Activated T-cell treated with anti-CD3 and anti-CD28 coated beads, Interleukin-2, amount 50 U/mL, for 24 hours (primary cell): ENCODE results near the gene SLC26A1.
A peak's percentile ranks its signal among the peaks of the same experiment; 100 is the strongest.

ENCODE experiments used
- DNase-seq: peaks from one replicate; pipeline ENCODE4 v3.0.0-alpha.2; 2020
- H3K27ac Mint-ChIP-seq: 2 replicates; pipeline ENCODE4 v1.8.0; 2020; ENCODE audit warnings: mild to moderate bottlenecking, mixed read lengths
- H3K27me3 Mint-ChIP-seq: 2 replicates; pipeline ENCODE4 v1.8.0; 2020; ENCODE audit warnings: mixed read lengths
- H3K36me3 Mint-ChIP-seq: 2 replicates; pipeline ENCODE4 v1.8.0; 2020; ENCODE audit warnings: low read depth, mixed read lengths
- H3K4me1 Mint-ChIP-seq: 2 replicates; pipeline ENCODE4 v1.8.0; 2020; ENCODE audit warnings: low read depth, mixed read lengths
- H3K4me3 Mint-ChIP-seq: 2 replicates; pipeline ENCODE4 v1.8.0; 2020; ENCODE audit warnings: mild to moderate bottlenecking, moderate library complexity, mixed read lengths
- H3K9me3 Mint-ChIP-seq: 2 replicates; pipeline ENCODE4 v1.8.0; 2020; ENCODE audit warnings: mixed read lengths

The SLC26A1 gene

DNA sequence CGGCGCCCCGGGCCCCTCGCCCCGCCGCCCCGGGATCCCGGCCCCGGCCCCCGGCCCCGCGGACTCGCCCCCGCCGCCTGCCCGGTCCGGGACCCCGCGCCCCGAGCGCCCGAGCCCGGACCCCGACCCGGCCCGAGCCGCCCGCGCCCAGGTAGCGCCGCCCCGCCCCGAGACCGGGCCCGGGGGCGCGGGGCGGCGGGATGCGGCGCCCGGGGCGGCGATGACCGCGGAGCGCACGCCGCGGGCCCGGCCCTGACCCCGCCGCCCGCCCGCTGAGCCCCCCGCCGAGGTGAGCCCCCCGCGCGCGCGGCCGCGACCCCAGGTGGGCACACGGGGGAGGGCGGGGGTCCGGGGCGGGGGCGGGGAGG, 18.4 kb upstream of the SLC26A1 start:
- no peak for DNase-seq
- Mint-ChIP-seq H3K36me3 (peaks cover 7% of the 10 kb centered on the region), H3K4me1 (peaks cover 13% of the 10 kb centered on the region), H3K27ac (no peak overlapping the region), H3K27me3 (peaks cover 28% of the 10 kb centered on the region), H3K4me3 (no peak overlapping the region), H3K9me3 (no peaks in the 10 kb centered on the region)

DNA sequence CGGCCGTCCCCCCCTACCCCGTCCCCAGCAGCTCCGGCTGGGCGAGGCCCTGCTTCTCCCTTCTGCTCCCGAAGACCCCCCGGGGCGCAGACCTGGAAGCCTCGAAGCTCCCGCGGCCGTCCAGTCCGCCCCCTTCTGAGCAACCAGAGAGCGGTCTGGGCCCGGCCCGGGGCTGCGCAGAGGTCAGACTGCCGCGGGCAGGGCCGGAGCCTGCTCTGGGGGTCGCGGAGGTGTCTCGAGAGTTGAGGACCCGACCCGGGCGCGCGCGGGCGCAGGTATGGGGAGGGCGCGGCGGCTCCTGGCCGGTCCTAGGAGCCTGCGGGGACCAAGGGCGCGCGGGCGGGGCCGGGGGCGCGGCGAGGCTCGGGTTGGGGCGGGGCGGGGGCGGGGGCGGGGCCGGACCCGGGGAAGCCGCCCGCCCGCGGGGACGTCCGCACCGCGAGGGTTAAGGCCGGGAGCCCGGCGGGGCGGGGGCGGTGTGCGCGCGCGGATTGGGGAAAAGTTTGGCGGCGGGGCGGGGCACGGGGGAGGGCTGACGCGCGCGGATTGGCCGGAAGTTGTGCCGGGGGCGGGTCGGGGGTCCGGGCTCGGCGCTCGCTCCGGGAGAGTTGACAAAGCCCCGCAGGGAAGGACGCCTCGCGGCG, 17.9 kb upstream of the SLC26A1 start, which contains the start of gene FGFRL1:
Gene FGFRL1, plus strand, starts transcription at position 605 of the 644 bp plus-strand sequence. CDS start 860 bp downstream, outside the sequence.
- Mint-ChIP-seq H3K27ac (peak within 1 kb of the TSS; percentile 88), H3K4me1 (peaks cover 13% of the 10 kb centered on the region), H3K36me3 (peaks cover 7% of the 10 kb centered on the region), H3K9me3 (no peaks in the 10 kb centered on the region), H3K27me3 (peaks cover 33% of the 10 kb centered on the region), H3K4me3 (peak within 1 kb of the TSS; percentile 70)
- DNase-seq: peak; percentile 92

- peak overlapping the region; percentile 70 for H3K4me3 Mint-ChIP-seq
- H3K36me3 Mint-ChIP-seq: peaks cover 7% of the 10 kb centered on the region
- peaks cover 13% of the 10 kb centered on the region for H3K4me1 Mint-ChIP-seq
- no peaks in the 10 kb centered on the region for H3K9me3 Mint-ChIP-seq
- peaks cover 40% of the 10 kb centered on the region for H3K27me3 Mint-ChIP-seq
- H3K27ac Mint-ChIP-seq: peak overlapping the region; percentile 88
- DNase-seq: peak; percentile 81
Measured at GRCh38 chr4:1010395-1011021, 17.3 kb upstream of the SLC26A1 start.

GRCh38 chr4:1009542-1010394, 16.6 kb upstream of the SLC26A1 start:
- peak overlapping the region; percentile 74 for H3K4me3 Mint-ChIP-seq
- DNase-seq: peak; percentile 84
- H3K27ac Mint-ChIP-seq: peak overlapping the region; percentile 61
- H3K36me3 Mint-ChIP-seq: peaks cover 7% of the 10 kb centered on the region
- peaks cover 42% of the 10 kb centered on the region for H3K27me3 Mint-ChIP-seq
- H3K9me3 Mint-ChIP-seq: no peaks in the 10 kb centered on the region
- peaks cover 13% of the 10 kb centered on the region for H3K4me1 Mint-ChIP-seq

GRCh38 chr4:1008840-1009541, 15.8 kb upstream of the SLC26A1 start:
- Mint-ChIP-seq H3K4me3 (peak overlapping the region; percentile 66), H3K9me3 (no peaks in the 10 kb centered on the region), H3K27ac (no peak overlapping the region), H3K4me1 (peaks cover 13% of the 10 kb centered on the region), H3K27me3 (peaks cover 49% of the 10 kb centered on the region), H3K36me3 (peaks cover 5% of the 10 kb centered on the region)
- peak; percentile 64 for DNase-seq

DNA sequence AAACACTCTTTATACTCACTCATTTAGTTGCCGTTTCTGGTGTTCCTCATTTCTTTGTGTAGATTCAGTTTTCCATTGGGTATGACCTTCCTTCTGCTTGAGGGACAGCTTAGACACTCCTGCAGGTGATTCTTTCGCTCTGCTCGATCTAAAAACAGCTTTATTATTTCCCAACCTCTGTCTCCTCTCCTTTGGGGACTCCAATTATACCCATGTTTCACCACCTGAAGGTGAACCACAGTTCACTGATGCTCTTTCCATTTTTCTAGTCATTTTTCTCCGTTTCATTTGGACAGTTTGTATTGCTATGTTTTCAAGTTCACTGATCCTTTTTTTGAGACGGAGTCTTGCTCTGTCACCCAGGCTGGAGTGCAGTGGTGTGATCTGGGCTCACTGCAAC, 13.7 kb upstream of the SLC26A1 start:
- H3K27me3 Mint-ChIP-seq: peaks cover 61% of the 10 kb centered on the region
- H3K9me3 Mint-ChIP-seq: no peaks in the 10 kb centered on the region
- H3K4me1 Mint-ChIP-seq: peaks cover 14% of the 10 kb centered on the region
- no peak overlapping the region for H3K4me3 Mint-ChIP-seq
- no peaks in the 10 kb centered on the region for H3K36me3 Mint-ChIP-seq
- H3K27ac Mint-ChIP-seq: no peak overlapping the region
- no peak for DNase-seq

GRCh38 chr4:1004557-1005485, 11.6 kb upstream of the SLC26A1 start:
- Mint-ChIP-seq H3K4me3 (no peak overlapping the region), H3K27me3 (peaks cover 76% of the 10 kb centered on the region), H3K9me3 (no peaks in the 10 kb centered on the region), H3K36me3 (no peaks in the 10 kb centered on the region), H3K4me1 (peaks cover 7% of the 10 kb centered on the region), H3K27ac (no peak overlapping the region)
- no peak for DNase-seq

DNA sequence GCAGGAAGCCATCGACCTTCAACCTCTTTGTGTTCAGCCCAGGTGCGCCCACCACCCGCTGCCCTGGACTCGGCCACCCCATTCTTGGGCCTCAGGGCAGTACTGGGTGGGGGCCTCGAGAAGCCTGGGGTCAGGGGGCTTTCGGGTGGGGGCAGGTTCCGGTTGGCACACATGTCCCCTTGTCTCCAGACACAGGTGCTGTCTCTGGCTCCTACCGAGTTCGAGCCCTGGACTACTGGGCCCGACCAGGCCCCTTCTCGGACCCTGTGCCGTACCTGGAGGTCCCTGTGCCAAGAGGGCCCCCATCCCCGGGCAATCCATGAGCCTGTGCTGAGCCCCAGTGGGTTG, 10.8 kb upstream of the SLC26A1 start:
- H3K4me1 Mint-ChIP-seq: peaks cover 6% of the 10 kb centered on the region
- H3K27ac Mint-ChIP-seq: no peak overlapping the region
- no peak overlapping the region for H3K4me3 Mint-ChIP-seq
- peaks cover 79% of the 10 kb centered on the region for H3K27me3 Mint-ChIP-seq
- no peaks in the 10 kb centered on the region for H3K9me3 Mint-ChIP-seq
- DNase-seq: no peak
- H3K36me3 Mint-ChIP-seq: no peaks in the 10 kb centered on the region

GRCh38 chr4:1003271-1004070, 10.3 kb upstream of the SLC26A1 start:
- Mint-ChIP-seq H3K27me3 (peaks cover 79% of the 10 kb centered on the region), H3K36me3 (no peaks in the 10 kb centered on the region)

GRCh38 chr4:1002631-1003251, 9.5 kb upstream of the SLC26A1 start:
- peaks cover 8% of the 10 kb centered on the region for H3K4me1 Mint-ChIP-seq
- peaks cover 79% of the 10 kb centered on the region for H3K27me3 Mint-ChIP-seq
- H3K4me3 Mint-ChIP-seq: no peak overlapping the region
- no peak overlapping the region for H3K27ac Mint-ChIP-seq
- no peak for DNase-seq
- H3K9me3 Mint-ChIP-seq: no peaks in the 10 kb centered on the region
- H3K36me3 Mint-ChIP-seq: no peaks in the 10 kb centered on the region

More at GRCh38 chr4:1003271-1004070, 10.3 kb upstream of the SLC26A1 start:
- peaks cover 2% of the 10 kb centered on the region for H3K4me1 Mint-ChIP-seq
- H3K4me3 Mint-ChIP-seq: no peak overlapping the region
- no peaks in the 10 kb centered on the region for H3K9me3 Mint-ChIP-seq
- no peak overlapping the region for H3K27ac Mint-ChIP-seq
- no peak for DNase-seq

- no peaks in the 10 kb centered on the region for H3K36me3 Mint-ChIP-seq
- no peak for DNase-seq
- peaks cover 8% of the 10 kb centered on the region for H3K4me1 Mint-ChIP-seq
- H3K27ac Mint-ChIP-seq: no peak overlapping the region
- H3K4me3 Mint-ChIP-seq: no peak overlapping the region
- H3K9me3 Mint-ChIP-seq: no peaks in the 10 kb centered on the region
- H3K27me3 Mint-ChIP-seq: peaks cover 73% of the 10 kb centered on the region
Measured at GRCh38 chr4:1002131-1002630, 9.0 kb upstream of the SLC26A1 start.

DNA sequence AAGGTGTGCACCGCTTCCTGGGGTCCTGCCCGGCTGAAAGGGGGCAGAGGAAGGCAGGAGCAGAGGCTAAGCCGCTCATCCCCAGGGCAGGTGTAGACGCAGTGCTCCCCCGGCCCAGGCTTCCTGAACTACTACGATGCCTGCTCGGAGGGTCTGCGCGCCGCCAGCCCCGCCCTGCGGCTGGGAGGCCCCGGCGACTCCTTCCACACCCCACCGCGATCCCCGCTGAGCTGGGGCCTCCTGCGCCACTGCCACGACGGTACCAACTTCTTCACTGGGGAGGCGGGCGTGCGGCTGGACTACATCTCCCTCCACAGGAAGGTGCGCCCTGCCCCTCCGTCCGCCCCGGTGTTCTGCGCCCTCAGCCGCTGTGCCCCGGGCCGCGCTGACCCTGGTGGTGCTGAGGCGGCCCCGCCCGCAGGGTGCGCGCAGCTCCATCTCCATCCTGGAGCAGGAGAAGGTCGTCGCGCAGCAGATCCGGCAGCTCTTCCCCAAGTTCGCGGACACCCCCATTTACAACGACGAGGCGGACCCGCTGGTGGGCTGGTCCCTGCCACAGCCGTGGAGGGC, 8.4 kb upstream of the SLC26A1 start:
- Mint-ChIP-seq H3K27ac (no peak overlapping the region), H3K36me3 (no peaks in the 10 kb centered on the region), H3K4me3 (no peak overlapping the region), H3K9me3 (no peaks in the 10 kb centered on the region), H3K4me1 (peaks cover 11% of the 10 kb centered on the region), H3K27me3 (peaks cover 72% of the 10 kb centered on the region)
- no peak for DNase-seq
